ENCODE results near the gene HAPSTR1. TPM values are rescaled to one million over a fixed set of nuclear protein-coding genes. Genes with fewer than 3 reads are reported as not detected.

Gene HAPSTR1
- total and polyA plus RNA-seq, 2 experiments from 2014 or later = 9.5 to 66.0 TPM

- Histone ChIP-seq H4K20me1 (replicated peaks; ENCODE audit: insufficient read depth) (peaks cover 35% of the 10 kb centered on the region), H3K4me1 (ENCODE audit: insufficient read depth) (peaks cover 19% of the 10 kb centered on the region), H3K9me2 (ENCODE audit: insufficient read depth) (no peaks in the 10 kb centered on the region), H3F3A (replicated peaks; ENCODE audit: low read depth) (peaks cover 4% of the 10 kb centered on the region; the same call in 1 of the 2 replicates), H2AFZ (no peak overlapping the region), H3K79me2 (replicated peaks; ENCODE audit: insufficient read depth) (peaks cover 54% of the 10 kb centered on the region), H3K36me3 (ENCODE audit: insufficient read depth) (no peaks in the 10 kb centered on the region), H3K27me3 (ENCODE audit: insufficient read depth) (no peaks in the 10 kb centered on the region), H3K4me3 (no peak overlapping the region), H3K27ac (ENCODE audit: low read depth) (no peak overlapping the region), H3K4me2 (no peak overlapping the region)
- ATAC-seq = no peak
- H3K27me3 Mint-ChIP-seq (ENCODE audit: insufficient read depth, low read depth, poor library complexity) = peaks cover 12% of the 10 kb centered on the region
- no peak overlapping the region for H3K4me3 Mint-ChIP-seq
- peaks cover 39% of the 10 kb centered on the region for H3K4me1 Mint-ChIP-seq
- no peak for TF ChIP-seq ETS1 (IDR thresholded peaks at IDR 0.05)
- no peak for TF ChIP-seq NANOG (IDR thresholded peaks at IDR 0.05; ENCODE audit: borderline replicate concordance)
- no peak for TF ChIP-seq CTCF (conservative IDR thresholded peaks at IDR 0.05; ENCODE audit: low read depth in 2 of 2)
- TF ChIP-seq ZNF114 (CRISPR knock-in tag; IDR thresholded peaks at IDR 0.05) = no peak
- no peak for TF ChIP-seq POLR2AphosphoS5 (IDR thresholded peaks at IDR 0.05; ENCODE audit: low read depth)
- no peak for TF ChIP-seq REST (IDR thresholded peaks at IDR 0.05; ENCODE audit: unreplicated experiment)
- TF ChIP-seq STAT1 (IDR thresholded peaks at IDR 0.05; ENCODE audit: unreplicated experiment) = no peak
- TF ChIP-seq JUNB (IDR thresholded peaks at IDR 0.05; ENCODE audit: unreplicated experiment) = no peak
- no peak for TF ChIP-seq EZH2 (IDR thresholded peaks at IDR 0.05; ENCODE audit: low read depth, unreplicated experiment)
- TF ChIP-seq EZH2phosphoT487 (IDR thresholded peaks at IDR 0.05; ENCODE audit: unreplicated experiment) = no peak
- TF ChIP-seq ZNF331 (CRISPR knock-in tag; IDR thresholded peaks at IDR 0.05; ENCODE audit: low read depth) = no peak
- TF ChIP-seq ZNF462 (CRISPR knock-in tag; IDR thresholded peaks at IDR 0.05) = no peak
- no peak for TF ChIP-seq CREB1 (CRISPR knock-in tag; IDR thresholded peaks at IDR 0.05; ENCODE audit: low read depth)
- H3K36me3 Mint-ChIP-seq (ENCODE audit: low read depth) = peaks cover 26% of the 10 kb centered on the region
- H3K27ac Mint-ChIP-seq = no peak overlapping the region
- DNase-seq (ENCODE audit: low spot score) = no peak
- no peaks in the 10 kb centered on the region for H3K9me3 Mint-ChIP-seq
Observed at GRCh38 chr16:9126609-9127008, 35.2 kb downstream of the HAPSTR1 start.
